ENCODE results near the gene TRPM4. TPM values are rescaled to one million over a fixed set of nuclear protein-coding genes. Genes with fewer than 3 reads are reported as not detected.

The TRPM4 gene
- polyA plus RNA-seq, 1 of the 3 experiments (the other 2 are of a cell fraction), result 20.6 TPM

DNA sequence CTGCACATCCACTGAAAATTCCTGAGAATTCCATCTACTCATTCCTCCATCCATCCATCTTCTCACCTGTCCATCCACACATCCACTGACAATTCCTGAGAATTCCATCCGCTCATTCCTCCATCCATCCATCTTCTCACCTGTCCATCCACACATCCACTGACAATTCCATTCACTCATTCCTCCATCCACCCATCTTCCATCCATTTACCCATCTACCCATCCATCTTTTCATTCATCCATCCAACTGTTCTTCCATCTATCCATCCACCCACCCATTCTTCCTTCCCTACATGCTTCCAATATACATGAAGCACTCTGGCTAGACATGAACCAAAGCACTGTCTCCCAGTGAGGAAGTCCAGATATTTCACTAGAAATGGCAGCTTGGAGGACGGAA, 15.6 kb downstream of the TRPM4 start:
- Histone ChIP-seq H3K36me3 (replicated peaks in 1 of 2; ENCODE audit: control insufficient read depth in 1 of 2, insufficient read depth in 2 of 2, low read length in 1 of 2) (peaks cover 3 to 34% of the 10 kb centered on the region in 2 experiments), H3F3A (replicated peaks; ENCODE audit: insufficient read depth) (peaks cover 4% of the 10 kb centered on the region), H3K4me2 (no peak overlapping the region), H3K27me3 (ENCODE audit: insufficient read depth) (no peaks in the 10 kb centered on the region), H3K9me3 (no peaks in the 10 kb centered on the region), H3K9me2 (no peaks in the 10 kb centered on the region), H3K79me2 (ENCODE audit: insufficient read depth) (no peaks in the 10 kb centered on the region), H3K4me3 (ENCODE audit: low read depth in 2 of 2, low read length in 1 of 2) (no peak overlapping the region), H3K4me1 (ENCODE audit: control insufficient read depth in 1 of 2, insufficient read depth in 2 of 2, low read depth in 1 of 2, low read length in 1 of 2) (no peaks in the 10 kb centered on the region), H4K20me1 (ENCODE audit: insufficient read depth) (no peaks in the 10 kb centered on the region), H3K9ac (no peak overlapping the region), H3K27ac (ENCODE audit: low read depth in 2 of 2, low read length in 1 of 2) (no peak overlapping the region), H2AFZ (ENCODE audit: low read depth) (no peak overlapping the region)
- CTCF ChIA-PET, result interaction anchor here (0.6 to 1.3 kb wide), 2 partner anchors 25 to 35 kb away, joined by 3 to 6 read pairs; no protein-coding TSS in a partner anchor
- POLR2A ChIA-PET, result no interaction called here
- no peak for TF ChIP-seq NRF1 (IDR thresholded peaks at IDR 0.05; ENCODE audit: low read depth, low read length)
- TF ChIP-seq TEAD4 (IDR thresholded peaks at IDR 0.05; ENCODE audit: borderline replicate concordance, insufficient read depth), result no peak
- TF ChIP-seq FOXM1 (IDR thresholded peaks at IDR 0.05; ENCODE audit: low read depth), result no peak
- no peak for TF ChIP-seq POLR2AphosphoS5 (IDR thresholded peaks at IDR 0.05; ENCODE audit: low read depth, low read length)
- TF ChIP-seq RAD21 (IDR thresholded peaks at IDR 0.05; ENCODE audit: low read length), result no peak
- no peak for TF ChIP-seq SIN3A (IDR thresholded peaks at IDR 0.05; ENCODE audit: borderline replicate concordance, low read depth, low read length)
- TF ChIP-seq USF1 (IDR thresholded peaks at IDR 0.05; ENCODE audit: borderline replicate concordance, low read depth), result no peak
- TF ChIP-seq PBX3 (IDR thresholded peaks at IDR 0.05), result no peak
- TF ChIP-seq, protein P1, sequence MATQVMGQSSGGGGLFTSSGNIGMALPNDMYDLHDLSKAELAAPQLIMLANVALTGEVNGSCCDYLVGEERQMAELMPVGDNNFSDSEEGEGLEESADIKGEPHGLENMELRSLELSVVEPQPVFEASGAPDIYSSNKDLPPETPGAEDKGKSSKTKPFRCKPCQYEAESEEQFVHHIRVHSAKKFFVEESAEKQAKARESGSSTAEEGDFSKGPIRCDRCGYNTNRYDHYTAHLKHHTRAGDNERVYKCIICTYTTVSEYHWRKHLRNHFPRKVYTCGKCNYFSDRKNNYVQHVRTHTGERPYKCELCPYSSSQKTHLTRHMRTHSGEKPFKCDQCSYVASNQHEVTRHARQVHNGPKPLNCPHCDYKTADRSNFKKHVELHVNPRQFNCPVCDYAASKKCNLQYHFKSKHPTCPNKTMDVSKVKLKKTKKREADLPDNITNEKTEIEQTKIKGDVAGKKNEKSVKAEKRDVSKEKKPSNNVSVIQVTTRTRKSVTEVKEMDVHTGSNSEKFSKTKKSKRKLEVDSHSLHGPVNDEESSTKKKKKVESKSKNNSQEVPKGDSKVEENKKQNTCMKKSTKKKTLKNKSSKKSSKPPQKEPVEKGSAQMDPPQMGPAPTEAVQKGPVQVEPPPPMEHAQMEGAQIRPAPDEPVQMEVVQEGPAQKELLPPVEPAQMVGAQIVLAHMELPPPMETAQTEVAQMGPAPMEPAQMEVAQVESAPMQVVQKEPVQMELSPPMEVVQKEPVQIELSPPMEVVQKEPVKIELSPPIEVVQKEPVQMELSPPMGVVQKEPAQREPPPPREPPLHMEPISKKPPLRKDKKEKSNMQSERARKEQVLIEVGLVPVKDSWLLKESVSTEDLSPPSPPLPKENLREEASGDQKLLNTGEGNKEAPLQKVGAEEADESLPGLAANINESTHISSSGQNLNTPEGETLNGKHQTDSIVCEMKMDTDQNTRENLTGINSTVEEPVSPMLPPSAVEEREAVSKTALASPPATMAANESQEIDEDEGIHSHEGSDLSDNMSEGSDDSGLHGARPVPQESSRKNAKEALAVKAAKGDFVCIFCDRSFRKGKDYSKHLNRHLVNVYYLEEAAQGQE (IDR thresholded peaks at IDR 0.05; ENCODE audit: low read depth, low read length), result no peak
- no peak for TF ChIP-seq MXI1 (IDR thresholded peaks at IDR 0.05; ENCODE audit: low read depth, low read length)
- TF ChIP-seq TCF12 (IDR thresholded peaks at IDR 0.05), result no peak
- no peak for TF ChIP-seq GABPA (IDR thresholded peaks at IDR 0.05; ENCODE audit: low read depth)
- no peak for TF ChIP-seq SMC3 (IDR thresholded peaks at IDR 0.05; ENCODE audit: low read depth, low read length)
- TF ChIP-seq NFIC (IDR thresholded peaks at IDR 0.05; ENCODE audit: borderline replicate concordance), result no peak
- no peak for TF ChIP-seq ELF1 (IDR thresholded peaks at IDR 0.05)
- TF ChIP-seq JUND (IDR thresholded peaks at IDR 0.05), result no peak
- TF ChIP-seq IRF3 (IDR thresholded peaks at IDR 0.05; ENCODE audit: low read depth, low read length), result no peak
- TF ChIP-seq RXRA (IDR thresholded peaks at IDR 0.05; ENCODE audit: borderline replicate concordance, low read depth), result no peak
- TF ChIP-seq EP300 (IDR thresholded peaks at IDR 0.05; ENCODE audit: borderline replicate concordance in 1 of 2, low read depth in 1 of 2, low read length in 1 of 2), result no peak
- TF ChIP-seq EZH2phosphoT487 (IDR thresholded peaks at IDR 0.05; ENCODE audit: borderline replicate concordance, low read depth), result no peak
- DNase-seq, result no peak
- 100% methylated on average over 2 of the region's 2 CpGs for whole genome bisulfite sequencing (ENCODE audit: low lambda C conversion rate)

Data from SK-N-SH (cell line).